Non-pigmented ciliary epithelial cell (primary cell): Measurements from ENCODE around the gene ELP1.
"Not testable (repeated sequence)": the region's sequence is repeated elsewhere in the genome, so short reads cannot be mapped to it uniquely, and the experiment has no call there.

Source experiments
- DNase-seq: peaks from one replicate; pipeline ENCODE4 v3.0.0-alpha.2; 2010; ENCODE audit warnings: low read depth

ELP1 gene

GRCh38 chr9:108933718-108934322 lies at the start of gene ELP1:
TSS of gene ELP1 (minus strand) at chr9:108934124. CDS start at chr9:108931146, 2,978 bp downstream.
- DNase-seq: peak; percentile 74

GRCh38 chr9:108980893-108981292 lies 47.0 kb upstream of the ELP1 start:
- DNase-seq: no peak

GRCh38 chr9:108978205-108978604 lies 44.3 kb upstream of the ELP1 start:
- DNase-seq: no peak

GRCh38 chr9:108973895-108974294 lies 40.0 kb upstream of the ELP1 start:
- DNase-seq: no peak

DNA sequence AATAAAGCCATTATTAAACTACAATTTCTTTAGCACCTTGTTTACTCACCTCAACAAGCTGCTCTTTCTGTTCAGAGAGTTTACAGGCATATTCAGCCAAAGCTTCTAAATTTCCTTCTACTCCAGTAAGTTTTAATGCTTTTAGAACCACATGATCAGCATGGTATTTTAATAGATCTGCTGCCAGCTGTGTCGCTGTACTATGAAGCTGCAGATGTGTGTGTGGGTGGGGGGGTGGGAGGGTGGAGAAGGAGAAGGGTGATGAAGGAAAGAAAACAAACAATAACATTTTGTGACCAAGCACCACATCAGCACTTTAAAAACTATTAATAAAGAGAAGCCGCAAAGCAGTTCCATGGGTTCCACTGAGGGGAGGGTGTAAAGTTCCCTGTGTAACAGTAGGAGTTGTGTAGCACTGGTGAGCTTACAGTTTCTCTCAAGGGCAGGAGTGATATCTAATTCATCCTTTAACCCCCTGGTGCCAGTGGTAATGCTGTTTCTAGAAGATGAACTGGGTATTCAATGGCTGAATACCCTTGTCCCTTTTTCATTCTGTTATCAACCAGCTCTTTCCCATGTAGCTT lies 38.8 kb upstream of the ELP1 start:
- DNase-seq: no peak

- DNase-seq: no peak
These were observed 38.3 kb upstream of the ELP1 start for GRCh38 chr9:108972186-108972585.

GRCh38 chr9:108971392-108971791 lies 37.5 kb upstream of the ELP1 start:
- DNase-seq: not testable (repeated sequence)

DNA sequence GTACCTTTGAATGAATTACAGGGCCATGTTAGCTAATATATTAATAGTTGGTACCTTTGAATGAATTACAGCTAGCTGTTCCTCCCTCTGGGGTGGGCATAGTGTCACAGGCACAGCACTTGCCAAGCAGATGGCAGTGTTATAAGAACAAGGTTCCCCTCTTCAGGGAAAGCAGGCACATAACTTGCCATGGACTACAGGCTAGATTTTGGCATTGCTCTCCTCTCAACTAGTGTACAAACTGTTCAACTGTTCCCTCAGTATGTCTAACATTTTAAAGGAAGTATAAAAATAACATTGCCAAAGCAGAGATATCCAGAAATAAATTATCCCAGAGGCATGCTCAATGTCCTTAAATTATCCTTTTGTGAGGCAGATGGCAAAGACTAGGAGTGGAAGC lies 34.0 kb upstream of the ELP1 start:
- no peak for DNase-seq

GRCh38 chr9:108963459-108964143 lies 29.7 kb upstream of the ELP1 start:
- DNase-seq: no peak

GRCh38 chr9:108961151-108961550 lies 27.2 kb upstream of the ELP1 start:
- no peak for DNase-seq

DNA sequence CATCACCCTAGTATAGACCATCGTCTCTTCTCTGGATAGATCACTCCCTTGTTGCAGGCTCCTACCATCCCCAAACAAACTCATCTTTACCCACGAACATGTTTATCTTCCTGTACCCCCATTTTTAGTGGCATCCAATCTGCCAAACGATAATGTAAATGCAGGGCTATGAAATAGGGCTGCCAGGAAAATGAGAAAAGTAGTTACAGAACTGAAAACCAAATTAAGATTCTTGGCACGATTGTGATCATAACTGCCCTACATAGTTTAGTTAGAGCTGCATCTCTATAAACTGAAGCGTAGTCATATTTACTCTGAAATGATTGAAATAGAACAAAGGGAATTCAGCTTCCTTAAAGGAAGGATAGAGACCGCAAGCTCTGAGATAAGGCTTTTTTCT lies 26.4 kb upstream of the ELP1 start:
- DNase-seq: no peak

- no peak for DNase-seq
These were observed 22.7 kb upstream of the ELP1 start for GRCh38 chr9:108956631-108957026.

DNA sequence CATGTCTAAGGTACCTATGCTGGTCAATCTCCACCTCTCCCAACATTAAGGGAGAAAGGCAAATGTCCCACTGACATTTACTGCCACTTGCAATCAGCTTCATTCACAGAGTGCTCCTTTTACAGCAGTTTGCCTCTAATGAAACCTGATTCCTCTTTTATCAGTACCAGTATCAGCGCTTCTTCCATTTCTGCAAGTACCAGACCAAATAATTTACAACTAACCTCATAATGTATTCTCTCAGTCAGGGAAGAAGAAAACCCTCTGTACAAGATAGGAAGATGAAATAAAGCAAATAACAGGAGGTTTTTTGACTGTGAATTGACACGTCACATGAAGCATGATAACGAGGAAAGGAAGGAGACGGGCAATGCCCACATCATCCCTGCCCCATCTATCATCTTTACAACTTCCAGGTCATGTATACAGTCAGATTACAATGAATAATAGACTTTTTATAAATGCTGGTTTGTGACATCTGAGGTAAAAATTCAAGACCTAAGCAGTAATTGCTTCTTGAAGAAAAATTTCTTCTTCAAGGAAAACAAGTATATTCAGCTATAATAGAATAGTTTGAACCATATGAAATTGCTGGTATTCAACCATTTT lies 22.2 kb upstream of the ELP1 start:
- DNase-seq: no peak

DNA sequence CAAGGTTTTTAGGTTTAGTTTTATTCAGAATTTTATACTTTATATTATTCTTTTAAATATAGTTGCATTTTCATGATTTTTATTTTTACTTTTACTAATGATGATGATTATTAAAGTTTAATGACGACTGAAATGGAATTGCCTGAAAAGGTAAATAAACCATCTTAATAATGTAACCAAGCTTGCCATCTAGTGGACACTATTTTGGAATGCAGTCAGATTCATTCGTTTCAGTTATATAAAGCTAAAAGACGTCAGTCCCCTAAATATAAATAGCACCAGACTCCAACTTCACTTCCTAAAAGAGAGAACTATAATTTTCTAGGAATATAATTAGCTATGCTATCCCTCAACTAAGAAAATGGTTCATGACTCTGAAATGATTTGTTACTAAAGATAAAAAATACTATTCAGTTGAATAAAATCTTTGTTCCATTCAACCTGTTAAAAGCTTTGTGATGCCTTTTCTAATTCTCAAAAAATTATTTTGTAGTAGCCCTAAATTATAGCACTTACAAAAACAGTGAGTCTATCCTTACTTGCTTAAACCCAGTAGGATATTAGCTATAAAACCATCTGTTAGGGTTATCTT lies 20.2 kb upstream of the ELP1 start:
- DNase-seq: no peak

DNA sequence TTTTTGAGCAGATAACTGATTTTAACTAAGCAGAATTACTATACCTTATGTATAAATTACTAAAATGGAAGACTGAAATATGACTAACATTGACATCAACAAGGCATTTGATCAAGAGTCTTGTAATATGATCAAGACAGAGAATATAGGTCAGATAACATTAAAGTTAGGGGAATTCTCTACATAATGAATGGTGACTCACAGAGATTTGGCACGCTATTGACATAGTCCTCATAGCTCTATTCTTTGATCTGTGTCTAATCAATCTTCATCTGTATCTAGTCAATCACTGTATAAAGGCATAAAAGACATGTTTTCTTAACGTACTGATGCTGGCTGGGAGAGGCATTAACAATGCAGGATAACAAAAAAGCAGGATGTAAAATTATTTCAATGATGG lies 17.7 kb upstream of the ELP1 start:
- DNase-seq: no peak

- no peak for DNase-seq
These were observed 16.2 kb upstream of the ELP1 start for GRCh38 chr9:108950168-108950567.

DNA sequence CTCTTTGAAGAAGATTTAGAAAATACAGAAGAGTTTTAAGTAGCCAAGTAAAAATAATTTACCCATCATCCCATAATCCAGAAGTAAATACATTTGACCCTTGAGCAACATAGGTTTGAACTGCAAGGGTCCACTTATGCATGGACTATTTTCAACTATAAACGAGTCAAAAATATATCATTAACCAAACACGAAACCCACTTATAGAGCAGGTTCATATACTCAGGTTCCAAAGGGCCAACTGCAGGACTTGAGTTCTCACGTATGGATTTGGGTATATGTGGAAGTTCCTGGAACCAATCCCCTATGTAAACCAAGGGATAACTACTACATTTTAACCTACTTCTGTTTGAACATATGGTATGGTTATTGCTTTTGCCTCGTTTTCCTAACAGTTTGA lies 6.1 kb upstream of the ELP1 start:
- DNase-seq: no peak

- no peak for DNase-seq
These were observed 3.8 kb upstream of the ELP1 start for GRCh38 chr9:108937561-108938305.

DNA sequence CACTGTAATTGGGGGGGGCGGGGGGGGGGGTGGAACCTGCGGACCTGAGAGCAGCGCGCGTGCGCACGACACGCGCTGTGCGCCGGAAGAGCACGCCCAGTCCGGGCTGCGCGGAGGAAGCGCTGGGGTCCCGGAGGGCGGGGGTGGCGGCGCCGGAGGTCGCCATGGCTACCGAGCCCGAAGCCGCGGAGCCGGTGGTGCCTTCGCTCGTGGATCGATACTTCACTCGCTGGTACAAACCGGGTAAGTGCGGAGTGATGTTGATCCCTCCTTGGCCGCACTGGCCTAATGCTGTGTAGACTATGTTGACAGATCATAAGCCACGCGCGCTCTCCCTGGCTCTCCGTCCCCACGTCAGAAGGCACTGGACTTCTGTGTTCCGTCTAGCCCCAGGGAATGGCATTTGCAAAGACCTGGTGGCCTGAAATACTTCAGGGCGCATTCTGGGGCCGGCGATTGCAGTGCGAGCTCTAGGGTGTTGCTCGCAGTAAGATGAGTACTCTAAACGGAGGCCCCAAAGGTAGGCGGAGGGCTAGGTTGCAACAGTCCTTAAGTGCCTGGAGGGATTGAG lies 484 bp upstream of the ELP1 start, which contains the start of gene ABITRAM:
Gene ABITRAM (plus strand): TSS at position 78 of the 571 bp plus-strand sequence. CDS start 87 bp downstream, at position 165.
- DNase-seq: peak; percentile 41

- DNase-seq: no peak
These were observed 650 bp downstream of the ELP1 start for GRCh38 chr9:108933231-108933717.

GRCh38 chr9:108928386-108928785 lies 5.5 kb downstream of the ELP1 start:
- no peak for DNase-seq
